HCT116 (cell line): Measurements from ENCODE around the gene NEK9. TPM values are rescaled to one million over a fixed set of nuclear protein-coding genes. Genes with fewer than 3 reads are reported as not detected.

Experiments used
- ATAC-seq: fragments of 200-7000 bp; cut with Tn5 transposase; 2 replicates; pipeline ENCODE4 v1.9.1; 2020; ENCODE audit warnings: mild to moderate bottlenecking, moderate library complexity
- BruUV-seq: library from RNA; stranded (reverse); fragments of 400-500 nt; replicated peaks from 2 replicates; lab custom pipeline; 2021; lab: Mats Ljungman, UMichigan
- CTCF ChIA-PET: fragments of 300-600 bp; sonication (Branson Sonifier 250); formaldehyde crosslinking; loops from one replicate; lab custom pipeline; 2021; ENCODE audit warnings: antibody characterized with exemption; lab: Charles Lee
- POLR2A ChIA-PET: fragments of 300-600, 350-600 bp; sonication (Branson Sonifier 250); formaldehyde crosslinking; loops from one replicate; lab custom pipeline; 2021; ENCODE audit warnings: antibody characterized with exemption; lab: Charles Lee
- RAD21 ChIA-PET, 2 experiments: fragments of 300-600 bp; sonication (Branson Sonifier 250); formaldehyde crosslinking; loops; one replicate each; lab custom pipeline; 2023; ENCODE audit warnings: low total read pairs in 2 of 2; ENCODE audit not compliant: uncharacterized antibody in 2 of 2, unreplicated experiment in 2 of 2, low non-redundant PET in 1 of 2; lab: Charles Lee
- DNase-seq: peaks from one replicate; pipeline ENCODE4 v3.0.0-alpha.2; 2010; ENCODE audit warnings: low read depth, low spot score
- H2AFZ ChIP-seq: fragments of 200-600 bp; shearing (Covaris generic), sonication (generic); 2 replicates; pipeline ENCODE4 v1.6.1; 2017; ENCODE audit warnings: low read depth, mixed run types, mixed read lengths, antibody characterized with exemption, low read length; ENCODE audit not compliant: poor library complexity, severe bottlenecking
- H3K27ac ChIP-seq: 2 replicates; pipeline ENCODE4 v1.5.1; 2012; ENCODE audit warnings: low read depth, low read length
- H3K27me3 ChIP-seq: fragments of 200-600 bp; sonication (generic); 2 replicates; pipeline ENCODE4 v1.6.1; 2016; ENCODE audit warnings: mixed run types, low read length, mixed read lengths; ENCODE audit not compliant: insufficient read depth
- H3K36me3 ChIP-seq, 2 experiments: fragments of 200-500 bp in 1 of 2; fragments of 200-600 bp in 1 of 2; sonication (Bioruptor generic) in 1 of 2; sonication (generic) in 1 of 2; 2 replicates each; pipeline versions ENCODE4 v1.5.1 to v1.6.1; 2014 to 2016; ENCODE audit warnings: low read length in 2 of 2, inconsistent platforms in 1 of 2, mixed read lengths in 1 of 2, mixed run types in 1 of 2; ENCODE audit not compliant: insufficient read depth in 2 of 2, control insufficient read depth in 1 of 2
- H3K4me1 ChIP-seq, 2 experiments: fragments of 200-600 bp in 1 of 2; sonication (generic) in 1 of 2; 2 replicates each; pipeline versions ENCODE4 v1.5.1 to v1.6.1; 2012 to 2017; ENCODE audit warnings: low read length in 2 of 2, inconsistent platforms in 1 of 2, mild to moderate bottlenecking in 1 of 2, mixed read lengths in 1 of 2, mixed run types in 1 of 2, moderate library complexity in 1 of 2; ENCODE audit not compliant: insufficient read depth in 2 of 2, control insufficient read depth in 1 of 2
- H3K4me2 ChIP-seq: fragments of 200-600 bp; sonication (generic); 2 replicates; pipeline ENCODE4 v1.6.1; 2017; ENCODE audit warnings: mixed run types, low read length, mixed read lengths
- H3K4me3 ChIP-seq, 2 experiments: fragments of 200-600 bp in 1 of 2; sonication (generic) in 1 of 2; replicated peaks in 1 of 2; 2 replicates each; pipeline ENCODE4 v1.5.1; 2011 to 2016; ENCODE audit warnings: low read length in 2 of 2, control low read depth in 1 of 2, low read depth in 1 of 2, mild to moderate bottlenecking in 1 of 2, mixed read lengths in 1 of 2, mixed run types in 1 of 2
- H3K79me2 ChIP-seq: fragments of 200-600 bp; sonication (generic); 2 replicates; pipeline ENCODE4 v1.6.1; 2017; ENCODE audit warnings: mild to moderate bottlenecking, mixed run types, low read length, moderate library complexity, mixed read lengths; ENCODE audit not compliant: insufficient read depth
- H3K9ac ChIP-seq: fragments of 200-600 bp; sonication (generic); 2 replicates; pipeline ENCODE4 v1.6.1; 2016; ENCODE audit warnings: low read length, mixed read lengths
- H3K9me2 ChIP-seq: fragments of 200-600 bp; sonication (generic), shearing (Covaris generic); 2 replicates; pipeline ENCODE4 v1.6.1; 2017; ENCODE audit warnings: mixed run types, mild to moderate bottlenecking, moderate library complexity; ENCODE audit not compliant: insufficient read depth
- H3K9me3 ChIP-seq, 2 experiments: fragments of 200-500 bp in 1 of 2; fragments of 200-600 bp in 1 of 2; sonication (Bioruptor generic) in 1 of 2; sonication (generic) in 1 of 2; 2 replicates each; pipeline ENCODE4 v1.6.1; 2014 to 2017; ENCODE audit warnings: low read length in 2 of 2, mixed read lengths in 2 of 2, inconsistent platforms in 1 of 2, low read depth in 1 of 2, mild to moderate bottlenecking in 1 of 2, mixed run types in 1 of 2, moderate library complexity in 1 of 2; ENCODE audit not compliant: control insufficient read depth in 1 of 2, insufficient read depth in 1 of 2
- H4K20me1 ChIP-seq: fragments of 200-600 bp; sonication (generic), shearing (Covaris generic); 2 replicates; pipeline ENCODE4 v1.6.1; 2017; ENCODE audit warnings: mixed run types, mild to moderate bottlenecking, moderate library complexity; ENCODE audit not compliant: insufficient read depth
- EGR1 ChIP-seq: IDR thresholded peaks from 2 replicates; pipeline ENCODE4 v1.6.1; 2012; ENCODE audit warnings: low read depth
- ELF1 ChIP-seq: IDR thresholded peaks from 2 replicates; pipeline ENCODE4 v1.6.1; 2012; ENCODE audit warnings: low read depth, borderline replicate concordance
- EZH2 ChIP-seq: fragments of 200-600 bp; sonication (generic); IDR thresholded peaks from 2 replicates; pipeline ENCODE4 v1.6.1; 2017; ENCODE audit warnings: antibody characterized with exemption, mixed run types
- FOSL1 ChIP-seq: IDR thresholded peaks from 2 replicates; pipeline ENCODE4 v1.6.1; 2012; ENCODE audit warnings: low read depth
- RAD21 ChIP-seq: IDR thresholded peaks from 2 replicates; pipeline ENCODE4 v1.6.1; 2012; ENCODE audit warnings: low read depth, mild to moderate bottlenecking
- SIN3A ChIP-seq: IDR thresholded peaks from 2 replicates; pipeline ENCODE4 v1.6.1; 2012; ENCODE audit warnings: low read depth
- SP1 ChIP-seq: IDR thresholded peaks from 2 replicates; pipeline ENCODE4 v1.6.1; 2012; ENCODE audit warnings: low read depth
- SRF ChIP-seq: IDR thresholded peaks from 2 replicates; pipeline ENCODE4 v1.6.1; 2012; ENCODE audit warnings: low read depth
- ZFX ChIP-seq: fragments of 450-650 bp; IDR thresholded peaks from 2 replicates; pipeline ENCODE4 v1.6.1; 2017
- intact Hi-C: fragments of 100-400 bp; cut with micrococcal nuclease; formaldehyde crosslinking; loops from 2 replicates; pipeline ENCODE4 v1.10.0; 2022
- total RNA-seq: library from RNA; stranded (reverse); gene quantifications from one replicate; pipeline ENCODE4 v1.2.1, GENCODE V29; 2021; ENCODE audit not compliant: unreplicated experiment
- TF ChIP-seq, protein P1 (sequence below), 3 experiments: fragments of 200-600 bp in 1 of 3; sonication (generic) in 1 of 3; IDR thresholded peaks in 2 of 3; conservative IDR thresholded peaks in 1 of 3; 2 replicates each; pipeline ENCODE4 v1.5.1; 2012 to 2017; ENCODE audit warnings: low read depth in 2 of 3, low read length in 2 of 3, antibody characterized with exemption in 1 of 3, borderline replicate concordance in 1 of 3, control low read depth in 1 of 3, mild to moderate bottlenecking in 1 of 3, mixed read lengths in 1 of 3, mixed run types in 1 of 3, moderate library complexity in 1 of 3; ENCODE audit not compliant: insufficient read depth in 1 of 3
- TF ChIP-seq, protein P2 (sequence below): IDR thresholded peaks from 2 replicates; pipeline ENCODE4 v1.6.1; 2011; ENCODE audit warnings: mild to moderate bottlenecking, low read length, moderate library complexity; ENCODE audit not compliant: insufficient replicate concordance; ENCODE audit errors: extremely low read depth

The NEK9 gene
- total RNA-seq, 1 experiment from 2014 or later: 64.4 TPM

DNA sequence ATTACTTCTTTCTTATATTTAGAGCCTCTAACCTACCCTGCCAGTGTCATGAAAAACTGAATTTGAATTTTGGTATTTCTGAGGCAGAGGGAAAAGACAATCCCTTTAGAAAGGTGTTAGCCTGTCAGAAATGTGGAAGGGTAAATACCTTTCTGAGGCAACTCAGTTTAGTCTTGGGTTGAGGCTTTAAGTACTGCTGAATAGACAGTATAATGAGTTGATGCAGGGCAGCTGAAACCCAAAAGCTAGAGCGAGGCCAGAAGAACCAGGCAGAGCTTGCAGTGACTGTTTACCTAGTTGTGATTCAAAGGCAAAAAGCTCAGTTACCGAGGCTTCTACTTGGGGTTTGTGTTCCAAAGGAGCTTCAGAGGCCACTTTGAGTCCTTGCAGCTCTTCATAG lies 38.7 kb downstream of the NEK9 start:
- H3K27ac ChIP-seq: no peak overlapping the region
- H4K20me1 ChIP-seq: no peaks in the 10 kb centered on the region
- H3K27me3 ChIP-seq: no peaks in the 10 kb centered on the region
- CTCF ChIA-PET: interaction anchor here (1.1 to 4.4 kb wide), 8 partner anchors 20 to 228 kb away, joined by 3 to 27 read pairs (median 4); partner anchors contain the start of gene RPS6KL1
- DNase-seq (no peak), ATAC-seq (peak; percentile 25; the same call in 1 of the 2 replicates)
- H3K9me3 ChIP-seq: no peaks in the 10 kb centered on the region
- POLR2A ChIA-PET: no interaction called here
- no peak for TF ChIP-seq ELF1
- no TSS peak for BruUV-seq
- intact Hi-C loops: loop anchor here (1.0 kb wide), 3 partner anchors 142 to 227 kb away; no protein-coding TSS in a partner anchor
- no peaks in the 10 kb centered on the region for H3K79me2 ChIP-seq
- H3K9ac ChIP-seq: no peak overlapping the region
- RAD21 ChIA-PET: interaction anchor here (0.9 to 1.6 kb wide), 3 partner anchors 65 to 227 kb away, joined by 3 to 5 read pairs (median 4); no protein-coding TSS in a partner anchor
- no peak overlapping the region for H3K4me2 ChIP-seq
- H2AFZ ChIP-seq: no peak overlapping the region
- H3K9me2 ChIP-seq: no peaks in the 10 kb centered on the region
- no peak overlapping the region for H3K4me3 ChIP-seq
- H3K36me3 ChIP-seq: peaks cover 20 to 36% of the 10 kb centered on the region in 2 experiments; a peak in 3 of 4 replicates
- H3K4me1 ChIP-seq: no peaks in the 10 kb centered on the region

DNA sequence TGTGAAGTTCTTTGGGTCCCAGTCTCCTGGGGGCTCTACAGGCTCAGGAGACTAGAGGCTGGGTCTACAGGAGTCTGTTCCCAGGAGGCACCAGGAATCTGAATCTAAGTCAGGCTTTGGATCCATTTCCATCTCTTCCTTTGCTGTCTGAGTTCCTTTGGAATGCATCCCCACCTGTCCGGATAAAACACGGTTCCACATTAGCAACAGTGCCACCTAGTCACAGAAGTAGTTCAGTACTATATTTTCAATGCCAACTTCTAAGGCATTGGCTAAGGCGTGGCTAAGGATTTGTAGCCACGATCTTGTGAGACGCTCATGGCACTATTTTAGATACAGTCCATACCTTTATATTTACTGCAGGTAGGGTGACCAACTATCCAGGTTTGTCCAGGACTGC lies 42.3 kb downstream of the NEK9 start:
- peaks cover 16 to 28% of the 10 kb centered on the region in 2 experiments; a peak in 3 of 4 replicates for H3K36me3 ChIP-seq

More for the DNA sequence above, 42.3 kb downstream of the NEK9 start:
- POLR2A ChIA-PET: no interaction called here
- Histone ChIP-seq H3K79me2 (no peaks in the 10 kb centered on the region), H3K4me3 (no peak overlapping the region), H3K9ac (no peak overlapping the region), H3K4me2 (no peak overlapping the region), H3K9me2 (no peaks in the 10 kb centered on the region), H3K27ac (no peak overlapping the region), H2AFZ (no peak overlapping the region), H4K20me1 (no peaks in the 10 kb centered on the region), H3K27me3 (no peaks in the 10 kb centered on the region), H3K9me3 (no peaks in the 10 kb centered on the region), H3K4me1 (no peaks in the 10 kb centered on the region)
- RAD21 ChIA-PET: no interaction called here
- BruUV-seq: no TSS peak
- TF ChIP-seq, protein P1, sequence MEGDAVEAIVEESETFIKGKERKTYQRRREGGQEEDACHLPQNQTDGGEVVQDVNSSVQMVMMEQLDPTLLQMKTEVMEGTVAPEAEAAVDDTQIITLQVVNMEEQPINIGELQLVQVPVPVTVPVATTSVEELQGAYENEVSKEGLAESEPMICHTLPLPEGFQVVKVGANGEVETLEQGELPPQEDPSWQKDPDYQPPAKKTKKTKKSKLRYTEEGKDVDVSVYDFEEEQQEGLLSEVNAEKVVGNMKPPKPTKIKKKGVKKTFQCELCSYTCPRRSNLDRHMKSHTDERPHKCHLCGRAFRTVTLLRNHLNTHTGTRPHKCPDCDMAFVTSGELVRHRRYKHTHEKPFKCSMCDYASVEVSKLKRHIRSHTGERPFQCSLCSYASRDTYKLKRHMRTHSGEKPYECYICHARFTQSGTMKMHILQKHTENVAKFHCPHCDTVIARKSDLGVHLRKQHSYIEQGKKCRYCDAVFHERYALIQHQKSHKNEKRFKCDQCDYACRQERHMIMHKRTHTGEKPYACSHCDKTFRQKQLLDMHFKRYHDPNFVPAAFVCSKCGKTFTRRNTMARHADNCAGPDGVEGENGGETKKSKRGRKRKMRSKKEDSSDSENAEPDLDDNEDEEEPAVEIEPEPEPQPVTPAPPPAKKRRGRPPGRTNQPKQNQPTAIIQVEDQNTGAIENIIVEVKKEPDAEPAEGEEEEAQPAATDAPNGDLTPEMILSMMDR (IDR thresholded peaks at IDR 0.05 in 2 of 3, conservative IDR thresholded peaks at IDR 0.05 in 1 of 3; ENCODE audit: borderline replicate concordance in 1 of 3, insufficient read depth in 1 of 3, low read depth in 2 of 3, low read length in 2 of 3): peak; percentile 31 to 38 (median 35); a peak in 5 of 6 replicates
- TF ChIP-seq, protein P2, sequence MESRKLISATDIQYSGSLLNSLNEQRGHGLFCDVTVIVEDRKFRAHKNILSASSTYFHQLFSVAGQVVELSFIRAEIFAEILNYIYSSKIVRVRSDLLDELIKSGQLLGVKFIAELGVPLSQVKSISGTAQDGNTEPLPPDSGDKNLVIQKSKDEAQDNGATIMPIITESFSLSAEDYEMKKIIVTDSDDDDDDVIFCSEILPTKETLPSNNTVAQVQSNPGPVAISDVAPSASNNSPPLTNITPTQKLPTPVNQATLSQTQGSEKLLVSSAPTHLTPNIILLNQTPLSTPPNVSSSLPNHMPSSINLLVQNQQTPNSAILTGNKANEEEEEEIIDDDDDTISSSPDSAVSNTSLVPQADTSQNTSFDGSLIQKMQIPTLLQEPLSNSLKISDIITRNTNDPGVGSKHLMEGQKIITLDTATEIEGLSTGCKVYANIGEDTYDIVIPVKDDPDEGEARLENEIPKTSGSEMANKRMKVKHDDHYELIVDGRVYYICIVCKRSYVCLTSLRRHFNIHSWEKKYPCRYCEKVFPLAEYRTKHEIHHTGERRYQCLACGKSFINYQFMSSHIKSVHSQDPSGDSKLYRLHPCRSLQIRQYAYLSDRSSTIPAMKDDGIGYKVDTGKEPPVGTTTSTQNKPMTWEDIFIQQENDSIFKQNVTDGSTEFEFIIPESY: no peak
- TF ChIP-seq ZFX (no peak), SP1 (no peak), SIN3A (no peak), SRF (no peak), EZH2 (no peak), ELF1 (no peak), EGR1 (no peak), RAD21 (peak; percentile 58), FOSL1 (no peak)
- CTCF ChIA-PET: no interaction called here
- DNase-seq: no peak
- ATAC-seq: peak; percentile 82
- intact Hi-C loops: no loop called here
